Uterus (tissue), 2 donors: ENCODE measurements around the gene OMA1.

Experiments used
- POLR2A ChIP-seq, 2 donors: fragments of 450-650 bp; IDR thresholded peaks; one replicate each; pipeline ENCODE4 v1.6.1; 2016; ENCODE audit warnings: antibody characterized with exemption in 2 of 2, mild to moderate bottlenecking in 1 of 2, moderate library complexity in 1 of 2
- TF ChIP-seq, protein P1 (sequence below), 4 experiments: fragments of 200-600 bp in 2 of 4; fragments of 450-650 bp in 2 of 4; sonication (generic) in 2 of 4; IDR thresholded peaks; one replicate each; pipeline ENCODE4 v1.5.1; 2016 to 2019; ENCODE audit warnings: antibody characterized with exemption in 4 of 4, mild to moderate bottlenecking in 2 of 4, moderate library complexity in 1 of 4

GRCh38 chr1:58508629-58509028 lies 37.9 kb downstream of the OMA1 start:
- TF ChIP-seq, protein P1, sequence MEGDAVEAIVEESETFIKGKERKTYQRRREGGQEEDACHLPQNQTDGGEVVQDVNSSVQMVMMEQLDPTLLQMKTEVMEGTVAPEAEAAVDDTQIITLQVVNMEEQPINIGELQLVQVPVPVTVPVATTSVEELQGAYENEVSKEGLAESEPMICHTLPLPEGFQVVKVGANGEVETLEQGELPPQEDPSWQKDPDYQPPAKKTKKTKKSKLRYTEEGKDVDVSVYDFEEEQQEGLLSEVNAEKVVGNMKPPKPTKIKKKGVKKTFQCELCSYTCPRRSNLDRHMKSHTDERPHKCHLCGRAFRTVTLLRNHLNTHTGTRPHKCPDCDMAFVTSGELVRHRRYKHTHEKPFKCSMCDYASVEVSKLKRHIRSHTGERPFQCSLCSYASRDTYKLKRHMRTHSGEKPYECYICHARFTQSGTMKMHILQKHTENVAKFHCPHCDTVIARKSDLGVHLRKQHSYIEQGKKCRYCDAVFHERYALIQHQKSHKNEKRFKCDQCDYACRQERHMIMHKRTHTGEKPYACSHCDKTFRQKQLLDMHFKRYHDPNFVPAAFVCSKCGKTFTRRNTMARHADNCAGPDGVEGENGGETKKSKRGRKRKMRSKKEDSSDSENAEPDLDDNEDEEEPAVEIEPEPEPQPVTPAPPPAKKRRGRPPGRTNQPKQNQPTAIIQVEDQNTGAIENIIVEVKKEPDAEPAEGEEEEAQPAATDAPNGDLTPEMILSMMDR (IDR thresholded peaks at IDR 0.05), result no peak
- no peak for TF ChIP-seq POLR2A (IDR thresholded peaks at IDR 0.05)
